K562 (cell line): ENCODE measurements around the gene PES1. TPM values are rescaled to one million over a fixed set of nuclear protein-coding genes. Genes with fewer than 3 reads are reported as not detected.

Source experiments
- BRD9 ChIP-seq: fragments of 450-650 bp; IDR thresholded peaks from 2 replicates; pipeline ENCODE4 v1.6.1; 2018; ENCODE audit warnings: low read depth; ENCODE audit not compliant: partially characterized antibody
- DDX20 ChIP-seq: fragments of 450-650 bp; IDR thresholded peaks from 2 replicates; pipeline ENCODE4 v1.6.1; 2016; ENCODE audit warnings: missing genetic modification characterization, low read depth, mild to moderate bottlenecking, missing compliant biosample characterization, moderate library complexity
- E2F3 ChIP-seq: fragments of 250-450 bp; sonication (Bioruptor Pico); IDR thresholded peaks from 2 replicates; pipeline ENCODE4 v1.4.0; 2020; ENCODE audit warnings: mild to moderate bottlenecking
- MEIS2 ChIP-seq: fragments of 450-650 bp; IDR thresholded peaks from 2 replicates; pipeline ENCODE4 v1.6.1; 2014; ENCODE audit warnings: mild to moderate bottlenecking; ENCODE audit not compliant: partially characterized antibody
- NCOA4 ChIP-seq: fragments of 450-650 bp; IDR thresholded peaks from 2 replicates; pipeline ENCODE4 v1.6.1; 2018; ENCODE audit warnings: mild to moderate bottlenecking; ENCODE audit not compliant: partially characterized antibody
- PPARD ChIP-seq: fragments of 250-450 bp; sonication (Bioruptor Pico); IDR thresholded peaks from 2 replicates; pipeline ENCODE4 v1.8.0; 2022; ENCODE audit warnings: inconsistent platforms, mild to moderate bottlenecking, moderate library complexity
- SAP30 ChIP-seq: fragments of 200-600 bp; sonication (generic); IDR thresholded peaks from 2 replicates; pipeline ENCODE4 v1.6.1; 2012; ENCODE audit warnings: borderline replicate concordance, low read depth, mild to moderate bottlenecking, moderate library complexity, low read length, control low read depth, inconsistent platforms; ENCODE audit not compliant: insufficient read depth, poor library complexity, severe bottlenecking
- SOX6 ChIP-seq: fragments of 450-650 bp; IDR thresholded peaks from 2 replicates; pipeline ENCODE4 v1.6.1; 2014; ENCODE audit warnings: mild to moderate bottlenecking
- SRF ChIP-seq, 2 experiments: fragments of 250-450, 450-650 bp in 1 of 2; sonication (Bioruptor Pico) in 1 of 2; sonication (generic) in 1 of 2; formaldehyde crosslinking; IDR thresholded peaks; 2 replicates each; pipeline versions ENCODE4 v1.5.0 to v1.5.1; 2020 to 2022; ENCODE audit warnings: mild to moderate bottlenecking in 1 of 2, missing genetic modification reagents in 1 of 2
- ZSCAN29 ChIP-seq: fragments of 450-650 bp; IDR thresholded peaks from 2 replicates; pipeline ENCODE4 v1.6.1; 2017
- polyA plus RNA-seq, 8 experiments: library from polyadenylated mRNA; depleted of rRNA in 4 of 8; stranded (reverse) in 5 of 8; unstranded in 3 of 8; fragments of >200 nt; fragmentation: Nextera tagmentation in 2 of 8; fragmentation: Illumina TruSeq in 1 of 8; extraction: Ambion mirVana in 2 of 8; extraction: Trizol in 1 of 8; gene quantifications; 2 replicates each; pipeline versions ENCODE4 v1.2.1 to v1.2.3, GENCODE V29; 2011 to 2014; ENCODE audit warnings: inconsistent platforms in 1 of 8, missing spikeins in 1 of 8
- total RNA-seq, 7 experiments: library from RNA; depleted of rRNA in 6 of 7; stranded (reverse); fragments of >200 nt in 6 of 7; fragmentation: Illumina TruSeq in 2 of 7; extraction: Trizol in 2 of 7; gene quantifications; 2 replicates each; pipeline versions ENCODE4 v1.2.1 to v1.2.3, GENCODE V29; 2011 to 2021; ENCODE audit warnings: low replicate concordance in 1 of 7
- TF ChIP-seq, protein P1 (sequence below), 3 experiments: fragments of 200-800 bp in 1 of 3; fragments of 250-450 bp in 1 of 3; fragments of 450-650 bp in 1 of 3; sonication (Bioruptor Pico) in 1 of 3; sonication (Bioruptor generic) in 1 of 3; formaldehyde crosslinking in 1 of 3; IDR thresholded peaks; 2 replicates each; pipeline versions ENCODE4 v1.6.1 to v1.8.0; 2016 to 2022; ENCODE audit warnings: mild to moderate bottlenecking in 2 of 3, missing genetic modification characterization in 2 of 3, missing compliant biosample characterization in 1 of 3, moderate library complexity in 1 of 3
- TF ChIP-seq, protein P2 (sequence below), 2 experiments: fragments of 450-650 bp; formaldehyde crosslinking in 1 of 2; IDR thresholded peaks; 2 replicates each; pipeline versions ENCODE4 v1.4.0 to v1.6.1; 2014 to 2020; ENCODE audit warnings: mild to moderate bottlenecking in 2 of 2, borderline replicate concordance in 1 of 2, low read depth in 1 of 2
- TF ChIP-seq, protein P3 (sequence below): fragments of 450-650 bp; IDR thresholded peaks from 2 replicates; pipeline ENCODE4 v1.6.1; 2016; ENCODE audit warnings: borderline replicate concordance

The PES1 gene
- total and polyA plus RNA-seq, 9 of the 15 experiments (the other 6 are each of a cell fraction or from before 2014, with no cell fraction given) = 6.5 to 158 (median 94.3) TPM

DNA sequence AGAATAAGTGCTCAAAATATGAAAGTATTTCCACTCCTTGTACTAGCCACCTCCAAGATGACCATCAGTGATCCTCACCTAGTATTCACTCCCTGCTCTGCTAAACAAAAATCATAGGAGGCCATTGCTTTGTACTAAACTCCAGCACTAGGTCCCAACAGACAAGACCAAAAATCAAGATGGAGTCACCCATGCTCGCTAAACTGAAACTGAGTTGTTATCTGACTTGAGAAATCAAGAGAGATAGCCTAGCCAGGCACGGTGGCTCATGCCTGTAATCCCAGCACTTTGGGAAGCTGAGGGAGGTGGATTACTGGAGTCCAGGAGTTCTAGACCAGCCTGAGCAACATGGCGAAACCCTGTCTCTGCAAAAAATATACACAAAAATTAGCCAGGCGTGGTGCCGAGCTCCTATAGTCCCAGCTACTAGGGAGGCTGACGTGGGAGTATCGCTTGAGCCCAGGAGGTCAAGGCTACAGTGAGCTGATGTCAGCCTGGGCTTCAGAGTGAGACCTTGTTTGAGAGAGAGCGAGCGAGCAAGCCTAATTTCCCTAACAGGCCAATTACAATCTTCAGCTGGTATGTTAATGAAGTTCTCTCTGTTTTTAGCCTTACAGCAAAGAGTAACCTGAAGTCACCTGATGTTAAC is 54.5 kb downstream of the PES1 start (continued):
- TF ChIP-seq SOX6 (no peak), SAP30 (no peak), E2F3 (CRISPR knock-in tag) (no peak), SRF (CRISPR knock-in tag; IDR thresholded peaks at IDR 0.05) (no peak), DDX20 (tag) (peak; percentile 84), PPARD (CRISPR knock-in tag) (no peak), ZSCAN29 (no peak), NCOA4 (no peak), MEIS2 (no peak), BRD9 (no peak)
- TF ChIP-seq, protein P1, sequence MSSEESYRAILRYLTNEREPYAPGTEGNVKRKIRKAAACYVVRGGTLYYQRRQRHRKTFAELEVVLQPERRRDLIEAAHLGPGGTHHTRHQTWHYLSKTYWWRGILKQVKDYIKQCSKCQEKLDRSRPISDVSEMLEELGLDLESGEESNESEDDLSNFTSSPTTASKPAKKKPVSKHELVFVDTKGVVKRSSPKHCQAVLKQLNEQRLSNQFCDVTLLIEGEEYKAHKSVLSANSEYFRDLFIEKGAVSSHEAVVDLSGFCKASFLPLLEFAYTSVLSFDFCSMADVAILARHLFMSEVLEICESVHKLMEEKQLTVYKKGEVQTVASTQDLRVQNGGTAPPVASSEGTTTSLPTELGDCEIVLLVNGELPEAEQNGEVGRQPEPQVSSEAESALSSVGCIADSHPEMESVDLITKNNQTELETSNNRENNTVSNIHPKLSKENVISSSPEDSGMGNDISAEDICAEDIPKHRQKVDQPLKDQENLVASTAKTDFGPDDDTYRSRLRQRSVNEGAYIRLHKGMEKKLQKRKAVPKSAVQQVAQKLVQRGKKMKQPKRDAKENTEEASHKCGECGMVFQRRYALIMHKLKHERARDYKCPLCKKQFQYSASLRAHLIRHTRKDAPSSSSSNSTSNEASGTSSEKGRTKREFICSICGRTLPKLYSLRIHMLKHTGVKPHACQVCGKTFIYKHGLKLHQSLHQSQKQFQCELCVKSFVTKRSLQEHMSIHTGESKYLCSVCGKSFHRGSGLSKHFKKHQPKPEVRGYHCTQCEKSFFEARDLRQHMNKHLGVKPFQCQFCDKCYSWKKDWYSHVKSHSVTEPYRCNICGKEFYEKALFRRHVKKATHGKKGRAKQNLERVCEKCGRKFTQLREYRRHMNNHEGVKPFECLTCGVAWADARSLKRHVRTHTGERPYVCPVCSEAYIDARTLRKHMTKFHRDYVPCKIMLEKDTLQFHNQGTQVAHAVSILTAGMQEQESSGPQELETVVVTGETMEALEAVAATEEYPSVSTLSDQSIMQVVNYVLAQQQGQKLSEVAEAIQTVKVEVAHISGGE (CRISPR knock-in tag; IDR thresholded peaks at IDR 0.05) = peak in 1 of 3 experiments; percentile 56; a peak in 2 of 6 replicates
- TF ChIP-seq, protein P2, sequence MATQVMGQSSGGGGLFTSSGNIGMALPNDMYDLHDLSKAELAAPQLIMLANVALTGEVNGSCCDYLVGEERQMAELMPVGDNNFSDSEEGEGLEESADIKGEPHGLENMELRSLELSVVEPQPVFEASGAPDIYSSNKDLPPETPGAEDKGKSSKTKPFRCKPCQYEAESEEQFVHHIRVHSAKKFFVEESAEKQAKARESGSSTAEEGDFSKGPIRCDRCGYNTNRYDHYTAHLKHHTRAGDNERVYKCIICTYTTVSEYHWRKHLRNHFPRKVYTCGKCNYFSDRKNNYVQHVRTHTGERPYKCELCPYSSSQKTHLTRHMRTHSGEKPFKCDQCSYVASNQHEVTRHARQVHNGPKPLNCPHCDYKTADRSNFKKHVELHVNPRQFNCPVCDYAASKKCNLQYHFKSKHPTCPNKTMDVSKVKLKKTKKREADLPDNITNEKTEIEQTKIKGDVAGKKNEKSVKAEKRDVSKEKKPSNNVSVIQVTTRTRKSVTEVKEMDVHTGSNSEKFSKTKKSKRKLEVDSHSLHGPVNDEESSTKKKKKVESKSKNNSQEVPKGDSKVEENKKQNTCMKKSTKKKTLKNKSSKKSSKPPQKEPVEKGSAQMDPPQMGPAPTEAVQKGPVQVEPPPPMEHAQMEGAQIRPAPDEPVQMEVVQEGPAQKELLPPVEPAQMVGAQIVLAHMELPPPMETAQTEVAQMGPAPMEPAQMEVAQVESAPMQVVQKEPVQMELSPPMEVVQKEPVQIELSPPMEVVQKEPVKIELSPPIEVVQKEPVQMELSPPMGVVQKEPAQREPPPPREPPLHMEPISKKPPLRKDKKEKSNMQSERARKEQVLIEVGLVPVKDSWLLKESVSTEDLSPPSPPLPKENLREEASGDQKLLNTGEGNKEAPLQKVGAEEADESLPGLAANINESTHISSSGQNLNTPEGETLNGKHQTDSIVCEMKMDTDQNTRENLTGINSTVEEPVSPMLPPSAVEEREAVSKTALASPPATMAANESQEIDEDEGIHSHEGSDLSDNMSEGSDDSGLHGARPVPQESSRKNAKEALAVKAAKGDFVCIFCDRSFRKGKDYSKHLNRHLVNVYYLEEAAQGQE (IDR thresholded peaks at IDR 0.05; ENCODE audit: borderline replicate concordance) = no peak
- TF ChIP-seq, protein P2 (CRISPR knock-in tag; IDR thresholded peaks at IDR 0.05; ENCODE audit: low read depth) = no peak
- TF ChIP-seq, protein P3, sequence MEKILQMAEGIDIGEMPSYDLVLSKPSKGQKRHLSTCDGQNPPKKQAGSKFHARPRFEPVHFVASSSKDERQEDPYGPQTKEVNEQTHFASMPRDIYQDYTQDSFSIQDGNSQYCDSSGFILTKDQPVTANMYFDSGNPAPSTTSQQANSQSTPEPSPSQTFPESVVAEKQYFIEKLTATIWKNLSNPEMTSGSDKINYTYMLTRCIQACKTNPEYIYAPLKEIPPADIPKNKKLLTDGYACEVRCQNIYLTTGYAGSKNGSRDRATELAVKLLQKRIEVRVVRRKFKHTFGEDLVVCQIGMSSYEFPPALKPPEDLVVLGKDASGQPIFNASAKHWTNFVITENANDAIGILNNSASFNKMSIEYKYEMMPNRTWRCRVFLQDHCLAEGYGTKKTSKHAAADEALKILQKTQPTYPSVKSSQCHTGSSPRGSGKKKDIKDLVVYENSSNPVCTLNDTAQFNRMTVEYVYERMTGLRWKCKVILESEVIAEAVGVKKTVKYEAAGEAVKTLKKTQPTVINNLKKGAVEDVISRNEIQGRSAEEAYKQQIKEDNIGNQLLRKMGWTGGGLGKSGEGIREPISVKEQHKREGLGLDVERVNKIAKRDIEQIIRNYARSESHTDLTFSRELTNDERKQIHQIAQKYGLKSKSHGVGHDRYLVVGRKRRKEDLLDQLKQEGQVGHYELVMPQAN = no peak
